ENCODE measurements around the gene IGSF21. TPM values are rescaled to one million over a fixed set of nuclear protein-coding genes. Genes with fewer than 3 reads are reported as not detected.

Gene IGSF21
- total and polyA plus RNA-seq, 2 donors (not counting 1 experiment from before 2014, with no cell fraction given), result not detected

- WGBS (ENCODE audit: insufficient coverage), result 70% methylated on average over 7 of the region's 10 CpGs
- H3K27me3 ChIP-seq (replicated peaks in 1 of 4; ENCODE audit: control extremely low read depth in 1 of 4, control insufficient read depth in 3 of 4, insufficient read depth in 4 of 4, low read length in 3 of 4), result peaks cover 0 to 2% (median 0%) of the 10 kb centered on the region in 4 experiments
- H3K27ac Mint-ChIP-seq, result no peak overlapping the region
- no peak overlapping the region for H3K4me3 Mint-ChIP-seq
- no peak overlapping the region for H3K9ac ChIP-seq (ENCODE audit: low read length)
- H3K36me3 ChIP-seq (replicated peaks in 1 of 2; ENCODE audit: control extremely low read depth in 1 of 2, control insufficient read depth in 1 of 2, extremely low read depth in 1 of 2, insufficient read depth in 2 of 2, low read length in 1 of 2), result no peaks in the 10 kb centered on the region
- H3K27me3 Mint-ChIP-seq, result peaks cover 3% of the 10 kb centered on the region
- no peak overlapping the region for H2AFZ ChIP-seq (ENCODE audit: insufficient read depth, low read depth, low read length, poor library complexity, severe bottlenecking)
- no peak for TF ChIP-seq EZH2 (IDR thresholded peaks at IDR 0.05; ENCODE audit: borderline replicate concordance, insufficient read depth, low read depth, low read length, poor library complexity, severe bottlenecking)
- TF ChIP-seq CTCF (IDR thresholded peaks at IDR 0.05), result no peak
- DNase-seq, result no peak
- H3K27ac ChIP-seq (ENCODE audit: low read length in 2 of 2), result no peak overlapping the region
- no peaks in the 10 kb centered on the region for H3K79me2 ChIP-seq (ENCODE audit: control insufficient read depth, insufficient read depth, low read length)
- ChIA-PET CTCF (no interaction called here), POLR2A (no interaction called here)
- H3K9me3 ChIP-seq (ENCODE audit: control extremely low read depth in 1 of 3, control insufficient read depth in 2 of 3, insufficient read depth in 1 of 3, low read length in 2 of 3), result peaks cover 0 to 5% (median 0%) of the 10 kb centered on the region in 3 donors
- no peak overlapping the region for H3K4me2 ChIP-seq (replicated peaks; ENCODE audit: low read depth, low read length, poor library complexity, severe bottlenecking)
- intact Hi-C loops (cut with micrococcal nuclease), result no loop called here
- H3K4me3 ChIP-seq (ENCODE audit: control extremely low read depth in 1 of 5, extremely low read depth in 1 of 5, insufficient read depth in 1 of 5, low read depth in 2 of 5, low read length in 4 of 5), result no peak overlapping the region
- no peaks in the 10 kb centered on the region for H3K9me3 Mint-ChIP-seq (ENCODE audit: insufficient read depth)
- no peak for ATAC-seq (ENCODE audit: low read depth)
- no peaks in the 10 kb centered on the region for H3K4me1 ChIP-seq (ENCODE audit: control insufficient read depth in 2 of 2, insufficient read depth in 2 of 2, low read length in 2 of 2)
- H4K20me1 ChIP-seq (ENCODE audit: control insufficient read depth, insufficient read depth, low read length, poor library complexity, severe bottlenecking), result no peaks in the 10 kb centered on the region
- peaks cover 2% of the 10 kb centered on the region for H3K4me1 Mint-ChIP-seq
Measured at GRCh38 chr1:18157352-18157751, 49.8 kb downstream of the IGSF21 start.

- Histone ChIP-seq H3K9ac (ENCODE audit: low read length) (no peak overlapping the region), H3K4me2 (replicated peaks; ENCODE audit: low read depth, low read length, poor library complexity, severe bottlenecking) (no peak overlapping the region), H3K27ac (ENCODE audit: low read length in 2 of 2) (no peak overlapping the region), H3K36me3 (replicated peaks in 1 of 2; ENCODE audit: control extremely low read depth in 1 of 2, control insufficient read depth in 1 of 2, extremely low read depth in 1 of 2, insufficient read depth in 2 of 2, low read length in 1 of 2) (no peaks in the 10 kb centered on the region), H3K4me3 (ENCODE audit: control extremely low read depth in 1 of 5, extremely low read depth in 1 of 5, insufficient read depth in 1 of 5, low read depth in 2 of 5, low read length in 4 of 5) (no peak overlapping the region), H3K9me3 (ENCODE audit: control extremely low read depth in 1 of 3, control insufficient read depth in 2 of 3, insufficient read depth in 1 of 3, low read length in 2 of 3) (peaks cover 0 to 5% (median 0%) of the 10 kb centered on the region in 3 donors), H3K79me2 (ENCODE audit: control insufficient read depth, insufficient read depth, low read length) (no peaks in the 10 kb centered on the region), H3K27me3 (replicated peaks in 1 of 4; ENCODE audit: control extremely low read depth in 1 of 4, control insufficient read depth in 3 of 4, insufficient read depth in 4 of 4, low read length in 3 of 4) (peaks cover 0 to 2% (median 0%) of the 10 kb centered on the region in 4 experiments), H3K4me1 (ENCODE audit: control insufficient read depth in 2 of 2, insufficient read depth in 2 of 2, low read length in 2 of 2) (no peaks in the 10 kb centered on the region), H4K20me1 (ENCODE audit: control insufficient read depth, insufficient read depth, low read length, poor library complexity, severe bottlenecking) (no peaks in the 10 kb centered on the region), H2AFZ (ENCODE audit: insufficient read depth, low read depth, low read length, poor library complexity, severe bottlenecking) (no peak overlapping the region)
- CTCF ChIA-PET, result no interaction called here
- Mint-ChIP-seq H3K27me3 (peaks cover 3% of the 10 kb centered on the region), H3K9me3 (ENCODE audit: insufficient read depth) (no peaks in the 10 kb centered on the region), H3K4me1 (peaks cover 2% of the 10 kb centered on the region), H3K27ac (no peak overlapping the region), H3K4me3 (no peak overlapping the region)
- ATAC-seq (ENCODE audit: low read depth) (no peak), DNase-seq (no peak)
- intact Hi-C loops (cut with micrococcal nuclease), result no loop called here
- WGBS (ENCODE audit: insufficient coverage), result 75% methylated on average over 6 of the region's 7 CpGs
- TF ChIP-seq EZH2 (IDR thresholded peaks at IDR 0.05; ENCODE audit: borderline replicate concordance, insufficient read depth, low read depth, low read length, poor library complexity, severe bottlenecking) (no peak), CTCF (IDR thresholded peaks at IDR 0.05) (no peak)
- POLR2A ChIA-PET, result no interaction called here
Measured at GRCh38 chr1:18157968-18158367, 50.4 kb downstream of the IGSF21 start.
